Type B pancreatic cell (in vitro differentiated cells): ENCODE results near the gene ABI2. TPM values are rescaled to one million over a fixed set of nuclear protein-coding genes. Genes with fewer than 3 reads are reported as not detected.

ENCODE experiments used
- DNase-seq: peaks from one replicate; pipeline ENCODE4 v3.0.0; 2021; ENCODE audit warnings: mixed read lengths; ENCODE audit not compliant: unreplicated experiment; ENCODE audit errors: extremely low spot score
- H3K27ac Mint-ChIP-seq: 2 replicates; pipeline ENCODE4 v1.8.0; 2021; ENCODE audit warnings: mild to moderate bottlenecking, mixed read lengths
- H3K27me3 Mint-ChIP-seq: 2 replicates; pipeline ENCODE4 v1.8.0; 2021; ENCODE audit warnings: mixed read lengths
- H3K36me3 Mint-ChIP-seq: 2 replicates; pipeline ENCODE4 v1.8.0; 2021; ENCODE audit warnings: mixed read lengths
- H3K4me1 Mint-ChIP-seq: one replicate; pipeline ENCODE4 v1.8.0; 2021; ENCODE audit warnings: mixed read lengths; ENCODE audit not compliant: unreplicated experiment
- H3K4me3 Mint-ChIP-seq: 2 replicates; pipeline ENCODE4 v1.8.0; 2021; ENCODE audit warnings: mild to moderate bottlenecking, mixed read lengths
- H3K9me3 Mint-ChIP-seq: 2 replicates; pipeline ENCODE4 v1.8.0; 2021; ENCODE audit warnings: mixed read lengths
- long read RNA-seq: library from polyadenylated mRNA; unstranded; transcript quantifications from one replicate; pipeline ENCODE4 v2.0.0, GENCODE V29; 2020
- total RNA-seq: library from RNA; stranded (reverse); gene quantifications from 2 replicates; pipeline ENCODE4 v1.2.1, GENCODE V29; 2021; ENCODE audit warnings: low replicate concordance
- TF ChIP-seq, protein P1 (sequence below): fragments of 200-600 bp; sonication (generic); conservative IDR thresholded peaks from 2 replicates; pipeline ENCODE4 v1.5.0; 2021; ENCODE audit warnings: antibody characterized with exemption, mild to moderate bottlenecking

ABI2 gene
- 47.8 and 94.6 TPM in 2 replicates for total RNA-seq
- long read RNA-seq, full-length matches to known transcripts, result 12 of 41 reads
- long read RNA-seq, partial matches to known transcripts, result 1 of 41 reads
- long read RNA-seq, other reads (novel, unspliced or antisense), result 28 of 41 reads

DNA sequence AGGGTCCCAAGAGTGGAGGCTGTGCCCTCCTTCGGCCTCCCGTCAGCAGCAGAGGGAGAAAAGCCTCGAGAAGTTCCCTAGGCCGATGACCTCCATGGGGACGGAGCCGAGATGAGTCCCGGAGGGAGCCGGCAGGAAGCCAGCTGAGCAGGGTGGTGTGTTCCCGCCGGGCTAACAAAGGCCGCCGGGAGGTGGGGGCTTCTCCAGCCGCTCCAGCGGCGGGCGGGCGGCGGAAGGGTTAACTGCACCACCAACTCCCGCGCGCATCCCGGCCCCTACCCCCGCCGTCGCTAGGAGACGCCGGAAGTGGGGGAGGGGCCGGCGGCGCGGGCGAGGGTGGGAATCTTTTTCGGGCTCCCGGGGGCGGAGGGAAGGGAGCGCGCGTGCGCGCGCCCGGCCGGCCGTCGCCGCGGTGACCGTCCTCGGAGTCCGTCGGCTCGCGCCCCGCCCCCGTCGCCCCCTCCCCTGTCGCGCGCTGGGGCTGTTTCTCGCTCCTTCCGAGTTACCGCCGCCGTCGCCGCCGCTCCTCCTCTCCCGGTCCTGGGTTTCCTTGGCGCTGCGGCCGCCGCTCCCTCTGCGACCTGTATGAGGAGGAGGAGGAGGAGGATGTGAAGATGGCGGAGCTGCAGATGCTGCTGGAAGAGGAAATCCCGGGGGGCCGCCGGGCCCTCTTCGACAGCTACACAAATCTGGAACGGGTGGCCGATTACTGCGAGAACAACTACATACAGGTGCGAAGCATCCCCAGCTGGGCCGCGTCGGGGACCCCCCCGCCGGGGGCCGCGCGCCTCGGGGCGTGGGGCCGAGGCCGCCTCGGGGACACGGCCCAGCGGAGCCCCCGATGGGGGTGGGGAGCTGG lies at the start of gene ABI2:
ABI2 (plus strand) TSS at position 494 of the 859 bp plus-strand sequence; CDS start at position 615, 121 bp downstream.
- peak within 1 kb of the TSS; percentile 93 for H3K4me3 Mint-ChIP-seq
- no peaks in the 10 kb centered on the region for H3K36me3 Mint-ChIP-seq
- TF ChIP-seq, protein P1, sequence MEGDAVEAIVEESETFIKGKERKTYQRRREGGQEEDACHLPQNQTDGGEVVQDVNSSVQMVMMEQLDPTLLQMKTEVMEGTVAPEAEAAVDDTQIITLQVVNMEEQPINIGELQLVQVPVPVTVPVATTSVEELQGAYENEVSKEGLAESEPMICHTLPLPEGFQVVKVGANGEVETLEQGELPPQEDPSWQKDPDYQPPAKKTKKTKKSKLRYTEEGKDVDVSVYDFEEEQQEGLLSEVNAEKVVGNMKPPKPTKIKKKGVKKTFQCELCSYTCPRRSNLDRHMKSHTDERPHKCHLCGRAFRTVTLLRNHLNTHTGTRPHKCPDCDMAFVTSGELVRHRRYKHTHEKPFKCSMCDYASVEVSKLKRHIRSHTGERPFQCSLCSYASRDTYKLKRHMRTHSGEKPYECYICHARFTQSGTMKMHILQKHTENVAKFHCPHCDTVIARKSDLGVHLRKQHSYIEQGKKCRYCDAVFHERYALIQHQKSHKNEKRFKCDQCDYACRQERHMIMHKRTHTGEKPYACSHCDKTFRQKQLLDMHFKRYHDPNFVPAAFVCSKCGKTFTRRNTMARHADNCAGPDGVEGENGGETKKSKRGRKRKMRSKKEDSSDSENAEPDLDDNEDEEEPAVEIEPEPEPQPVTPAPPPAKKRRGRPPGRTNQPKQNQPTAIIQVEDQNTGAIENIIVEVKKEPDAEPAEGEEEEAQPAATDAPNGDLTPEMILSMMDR, result no peak
- no peaks in the 10 kb centered on the region for H3K9me3 Mint-ChIP-seq
- no peaks in the 10 kb centered on the region for H3K27me3 Mint-ChIP-seq
- H3K4me1 Mint-ChIP-seq, result peaks cover 28% of the 10 kb centered on the region
- H3K27ac Mint-ChIP-seq, result peak within 1 kb of the TSS; percentile 90
- DNase-seq, result peak; percentile 96

DNA sequence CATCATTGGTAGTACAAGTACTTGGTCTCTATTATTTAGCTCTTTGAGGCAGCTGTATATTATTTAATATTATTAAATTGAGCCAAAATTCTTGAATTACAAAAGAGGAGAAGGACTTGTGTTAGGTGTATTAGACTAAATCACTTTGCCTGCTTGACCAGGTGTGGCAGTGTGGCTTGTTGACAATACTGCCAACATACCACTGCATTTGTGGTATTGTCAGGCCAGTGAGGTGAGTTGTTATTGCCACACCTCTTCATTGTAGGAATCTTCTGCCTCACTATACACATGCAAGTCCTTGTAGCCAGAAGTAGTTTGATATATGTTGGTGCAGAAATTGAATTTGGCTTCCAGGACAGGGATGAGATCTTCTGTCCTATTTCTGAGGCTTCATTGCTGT lies 48.9 kb upstream of the ABI2 start:
- Mint-ChIP-seq H3K36me3 (peaks cover 18% of the 10 kb centered on the region), H3K4me3 (no peak overlapping the region), H3K4me1 (no peaks in the 10 kb centered on the region), H3K9me3 (no peaks in the 10 kb centered on the region), H3K27me3 (no peaks in the 10 kb centered on the region), H3K27ac (no peak overlapping the region)
- DNase-seq, result no peak
- TF ChIP-seq, protein P1, result no peak

DNA sequence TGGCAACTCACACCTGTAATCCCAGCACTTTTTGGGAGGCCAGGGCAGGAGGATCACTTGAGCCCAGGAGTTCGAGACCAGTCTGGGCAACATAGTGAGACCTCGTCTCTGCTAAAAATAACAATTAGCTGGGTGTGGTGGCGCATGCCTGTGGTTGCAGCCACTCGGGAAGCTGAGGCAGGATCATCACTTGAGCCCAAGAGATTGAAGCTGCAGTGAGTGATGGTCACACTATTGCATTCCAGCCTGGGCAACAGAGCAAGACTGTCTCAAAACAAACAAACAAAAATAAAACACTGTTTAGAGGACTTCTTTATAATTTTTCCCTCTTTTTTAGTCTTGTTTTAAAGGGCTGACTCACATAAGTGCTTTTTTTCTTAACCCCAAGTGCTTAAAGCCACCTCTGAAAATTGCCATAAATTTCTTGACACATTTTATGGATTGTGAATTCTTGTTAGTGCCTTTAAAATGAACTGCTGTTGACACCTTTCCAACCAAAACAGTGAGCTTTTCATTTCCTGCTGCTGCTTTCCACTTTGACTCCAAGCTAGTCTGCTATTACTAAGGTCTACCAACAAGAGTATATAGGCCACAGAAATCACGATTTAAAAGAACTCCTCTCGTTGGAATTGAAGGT lies 47.6 kb upstream of the ABI2 start:
- Mint-ChIP-seq H3K27ac (no peak overlapping the region), H3K27me3 (no peaks in the 10 kb centered on the region), H3K4me1 (no peaks in the 10 kb centered on the region), H3K9me3 (no peaks in the 10 kb centered on the region), H3K4me3 (no peak overlapping the region), H3K36me3 (peaks cover 20% of the 10 kb centered on the region)
- TF ChIP-seq, protein P1, result no peak
- DNase-seq, result no peak

DNA sequence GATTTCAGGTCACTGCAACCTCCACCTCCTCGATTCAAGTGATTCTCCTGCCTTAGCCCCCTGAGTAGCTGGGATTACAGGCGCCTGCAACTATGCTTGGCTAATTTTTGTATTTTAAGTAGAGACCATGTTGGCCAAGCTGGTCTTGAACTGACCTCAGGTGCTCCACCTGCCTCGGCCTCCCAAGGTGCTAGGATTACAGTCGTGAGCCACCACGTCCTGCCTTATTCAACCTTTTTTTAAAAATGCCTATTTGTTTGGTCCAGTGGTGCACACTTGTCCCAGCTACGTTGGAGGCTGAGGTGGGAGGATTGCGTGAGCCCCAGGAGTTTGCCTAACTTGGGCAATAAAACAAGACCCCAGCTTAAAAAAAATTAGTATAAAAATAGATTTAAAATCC lies 46.1 kb upstream of the ABI2 start:
- Mint-ChIP-seq H3K9me3 (no peaks in the 10 kb centered on the region), H3K36me3 (peaks cover 16% of the 10 kb centered on the region), H3K4me1 (no peaks in the 10 kb centered on the region), H3K4me3 (no peak overlapping the region), H3K27me3 (no peaks in the 10 kb centered on the region), H3K27ac (no peak overlapping the region)
- DNase-seq, result no peak
- TF ChIP-seq, protein P1, result no peak

DNA sequence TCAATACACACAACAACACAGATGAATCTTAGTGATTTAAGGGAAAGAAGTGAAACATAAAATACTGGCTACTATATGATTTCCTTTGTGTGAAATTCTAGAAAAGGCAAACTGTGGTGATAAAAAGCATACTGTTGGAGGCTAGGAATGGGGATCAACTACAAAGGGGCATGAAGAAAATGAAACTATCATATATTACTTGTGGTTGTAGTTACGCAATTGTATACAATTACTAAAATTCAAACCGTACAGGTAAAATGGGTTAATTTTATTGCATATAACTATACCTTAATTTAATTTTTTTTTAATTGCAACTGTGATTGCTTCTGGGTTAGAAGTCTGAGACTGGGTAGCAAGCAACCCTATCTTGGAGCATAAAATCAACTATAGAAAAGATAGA lies 41.7 kb upstream of the ABI2 start:
- TF ChIP-seq, protein P1, result no peak
- Mint-ChIP-seq H3K9me3 (no peaks in the 10 kb centered on the region), H3K4me1 (no peaks in the 10 kb centered on the region), H3K27me3 (no peaks in the 10 kb centered on the region), H3K36me3 (peaks cover 11% of the 10 kb centered on the region), H3K27ac (no peak overlapping the region), H3K4me3 (no peak overlapping the region)
- no peak for DNase-seq
